ENCODE results near the gene HLA-DPA1. TPM values are rescaled to one million over a fixed set of nuclear protein-coding genes. Genes with fewer than 3 reads are reported as not detected.

Gene HLA-DPA1
- total RNA-seq, 1 donor: 0.18 TPM

GRCh38 chr6:33116417-33116816, 43.0 kb upstream of the HLA-DPA1 start:
- TF ChIP-seq CTCF (IDR thresholded peaks at IDR 0.05; ENCODE audit: insufficient read depth, low read length): no peak
- DNase-seq (ENCODE audit: low read depth): no peak
- no peak overlapping the region for H3K4me3 ChIP-seq (ENCODE audit: low read depth, low read length)

- no peak for TF ChIP-seq CTCF (IDR thresholded peaks at IDR 0.05; ENCODE audit: insufficient read depth, low read length)
- no peak for DNase-seq (ENCODE audit: low read depth)
- H3K4me3 ChIP-seq (ENCODE audit: low read depth, low read length): no peak overlapping the region
Observed at GRCh38 chr6:33114406-33114805, 41.0 kb upstream of the HLA-DPA1 start.

- no peak for DNase-seq (ENCODE audit: low read depth)
Observed at GRCh38 chr6:33113755-33114154, 40.3 kb upstream of the HLA-DPA1 start.

GRCh38 chr6:33112148-33112547, 38.7 kb upstream of the HLA-DPA1 start:
- peak; percentile 62 for DNase-seq (ENCODE audit: low read depth)
- TF ChIP-seq CTCF (IDR thresholded peaks at IDR 0.05; ENCODE audit: insufficient read depth, low read length): no peak
- H3K4me3 ChIP-seq (ENCODE audit: low read depth, low read length): no peak overlapping the region

More at GRCh38 chr6:33113755-33114154, 40.3 kb upstream of the HLA-DPA1 start:
- no peak overlapping the region for H3K4me3 ChIP-seq (ENCODE audit: low read depth, low read length)
- no peak for TF ChIP-seq CTCF (IDR thresholded peaks at IDR 0.05; ENCODE audit: insufficient read depth, low read length)

GRCh38 chr6:33108307-33108706, 34.9 kb upstream of the HLA-DPA1 start:
- DNase-seq (ENCODE audit: low read depth): no peak
- TF ChIP-seq CTCF (IDR thresholded peaks at IDR 0.05; ENCODE audit: insufficient read depth, low read length): no peak
- no peak overlapping the region for H3K4me3 ChIP-seq (ENCODE audit: low read depth, low read length)

- H3K4me3 ChIP-seq (ENCODE audit: low read depth, low read length): no peak overlapping the region
- TF ChIP-seq CTCF (IDR thresholded peaks at IDR 0.05; ENCODE audit: insufficient read depth, low read length): no peak
- no peak for DNase-seq (ENCODE audit: low read depth)
Observed at GRCh38 chr6:33107641-33108040, 34.2 kb upstream of the HLA-DPA1 start.

Data from fibroblast of the aortic adventitia (primary cell).